ENCODE data around the gene SLC6A17.

Gene SLC6A17

DNA sequence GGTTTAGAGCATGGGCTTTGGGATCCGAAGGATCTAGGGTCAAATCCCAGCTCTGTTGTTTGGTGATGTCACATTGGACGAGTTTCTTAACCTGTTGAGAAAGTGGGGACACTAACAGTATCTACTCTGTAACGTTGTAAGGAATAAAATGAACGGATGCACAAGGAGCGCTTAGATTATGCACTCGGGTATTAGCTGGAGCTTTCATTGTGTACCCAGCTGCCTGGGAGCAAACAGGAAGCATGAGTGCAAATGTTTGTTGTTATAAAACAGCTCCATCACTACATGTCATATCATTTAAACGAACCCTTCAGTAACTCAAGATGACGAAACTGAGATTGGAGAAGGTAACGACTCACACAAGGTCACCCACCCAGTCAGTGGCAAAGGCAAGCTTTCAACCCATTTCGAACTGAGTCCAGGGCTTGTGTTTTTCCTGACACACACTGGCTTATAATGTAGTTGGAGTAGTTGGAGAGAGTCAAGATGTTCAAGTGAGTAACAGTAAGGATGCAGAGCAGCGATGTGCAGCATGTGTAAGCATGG is 16.2 kb upstream of the SLC6A17 start:
- no peak overlapping the region for H3K4me3 ChIP-seq (ENCODE audit: low read length)

DNA sequence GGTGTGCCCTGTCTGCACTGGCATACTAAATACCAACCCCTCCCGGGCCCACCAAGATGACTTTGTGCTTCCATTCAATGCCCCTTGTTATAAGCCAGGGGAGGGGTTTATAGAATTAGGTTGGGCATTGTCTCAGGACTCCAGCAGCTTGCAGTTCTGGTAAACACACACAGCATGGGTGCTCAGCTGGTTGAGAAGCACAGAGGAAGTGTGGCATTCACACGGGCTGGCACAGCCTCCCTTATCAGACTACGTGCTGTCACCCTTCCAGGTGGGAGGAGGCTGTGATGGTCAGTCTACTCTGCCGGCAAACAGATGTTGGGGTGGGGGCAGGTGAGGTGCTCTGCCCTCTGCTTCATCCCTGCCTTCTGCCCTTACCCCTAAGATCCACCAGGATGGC is 15.0 kb upstream of the SLC6A17 start:
- H3K4me3 ChIP-seq (ENCODE audit: low read length): no peak overlapping the region
- TF ChIP-seq CTCF (IDR thresholded peaks at IDR 0.05; ENCODE audit: insufficient read depth, low read depth, low read length, missing control alignments): no peak
- DNase-seq (ENCODE audit: low read depth): no peak

More for the DNA sequence above, 16.2 kb upstream of the SLC6A17 start:
- no peak for DNase-seq (ENCODE audit: low read depth)
- TF ChIP-seq CTCF (IDR thresholded peaks at IDR 0.05; ENCODE audit: insufficient read depth, low read depth, low read length, missing control alignments): no peak

- TF ChIP-seq CTCF (IDR thresholded peaks at IDR 0.05; ENCODE audit: insufficient read depth, low read depth, low read length, missing control alignments): no peak
- no peak for DNase-seq (ENCODE audit: low read depth)
- no peak overlapping the region for H3K4me3 ChIP-seq (ENCODE audit: low read length)
Measured at GRCh38 chr1:110135666-110136065, 14.6 kb upstream of the SLC6A17 start.

DNA sequence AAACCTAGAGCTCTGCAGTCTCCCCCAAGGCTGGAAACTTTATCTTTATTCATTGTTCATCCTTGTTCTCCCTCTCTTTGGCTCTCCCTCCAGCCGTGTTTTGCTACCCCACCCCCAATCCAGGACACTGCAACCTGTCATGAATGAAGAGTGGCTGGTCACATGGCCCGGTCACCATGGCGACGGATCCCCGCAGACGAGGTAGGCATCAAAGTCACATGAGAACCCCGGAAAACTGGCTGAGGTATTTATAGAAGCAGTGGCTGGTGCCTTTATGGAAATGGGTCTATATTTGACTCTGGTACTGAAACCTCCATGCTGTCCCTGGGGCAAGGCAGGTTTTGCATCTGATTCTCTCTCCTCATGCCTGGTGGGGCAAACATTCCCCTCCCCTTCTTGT is 13.4 kb upstream of the SLC6A17 start:
- no peak for DNase-seq (ENCODE audit: low read depth)
- no peak for TF ChIP-seq CTCF (IDR thresholded peaks at IDR 0.05; ENCODE audit: insufficient read depth, low read depth, low read length, missing control alignments)
- H3K4me3 ChIP-seq (ENCODE audit: low read length): no peak overlapping the region

DNA sequence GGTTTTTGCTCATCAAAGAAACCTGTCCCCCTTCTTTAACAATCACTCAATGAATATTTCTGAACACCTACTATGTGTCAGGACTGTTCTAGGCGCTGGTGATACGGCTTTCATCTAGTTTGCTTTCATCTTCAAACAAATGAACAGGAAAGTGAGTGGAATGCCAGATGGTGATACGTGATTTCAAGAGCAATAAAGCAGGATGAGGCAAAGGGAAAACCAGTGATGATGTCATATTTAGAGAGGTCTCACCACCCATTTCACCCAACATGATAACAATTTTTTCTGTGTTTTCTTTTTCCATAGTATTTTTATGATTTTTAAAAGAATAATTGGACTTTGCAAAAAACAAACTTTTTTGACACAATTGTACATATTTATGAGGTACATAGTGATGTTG is 11.3 kb upstream of the SLC6A17 start:
- no peak for TF ChIP-seq CTCF (IDR thresholded peaks at IDR 0.05; ENCODE audit: insufficient read depth, low read depth, low read length, missing control alignments)
- no peak for DNase-seq (ENCODE audit: low read depth)
- H3K4me3 ChIP-seq (ENCODE audit: low read length): no peak overlapping the region

DNA sequence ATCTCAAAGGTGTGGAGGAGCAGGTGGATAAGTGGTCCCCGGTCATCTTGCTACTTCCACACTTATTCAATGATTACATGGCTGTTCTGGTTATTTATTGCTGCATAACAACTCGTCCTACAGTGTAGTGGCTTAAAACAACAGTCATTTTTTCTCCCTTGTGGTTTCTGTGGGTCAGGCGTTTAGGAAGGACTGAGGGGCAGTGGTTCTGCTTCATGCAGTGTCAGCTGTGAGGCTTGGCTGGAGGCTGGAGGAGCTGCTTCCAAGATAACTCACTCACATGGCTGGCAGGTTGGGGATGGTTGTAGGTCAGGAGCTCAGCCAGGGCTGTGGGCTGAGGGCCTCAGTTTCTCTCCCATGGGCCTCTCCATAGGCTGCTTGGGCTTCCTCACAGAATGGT is 5.9 kb upstream of the SLC6A17 start:
- H3K4me3 ChIP-seq (ENCODE audit: low read length): no peak overlapping the region
- no peak for TF ChIP-seq CTCF (IDR thresholded peaks at IDR 0.05; ENCODE audit: insufficient read depth, low read depth, low read length, missing control alignments)
- no peak for DNase-seq (ENCODE audit: low read depth)

DNA sequence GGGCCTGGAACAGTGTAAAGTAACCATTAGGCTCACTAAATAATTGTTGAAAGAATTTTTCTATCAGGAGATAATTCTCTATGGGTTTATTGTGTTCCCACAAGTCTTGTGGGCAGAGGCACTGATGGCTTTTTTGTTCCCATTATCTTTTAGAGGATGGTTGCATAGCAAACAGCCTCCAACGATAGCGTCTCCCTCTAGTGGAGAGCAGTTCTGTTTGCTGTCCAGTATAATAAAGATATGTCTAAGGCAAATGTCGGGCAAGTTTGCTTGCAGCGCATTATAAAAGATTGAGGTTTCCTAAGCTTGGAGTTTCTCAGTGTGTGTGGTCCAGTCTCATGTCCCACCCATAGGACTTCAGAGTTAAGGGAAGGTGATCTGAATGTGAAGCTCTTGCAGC is 1.3 kb upstream of the SLC6A17 start:
- TF ChIP-seq CTCF (IDR thresholded peaks at IDR 0.05; ENCODE audit: insufficient read depth, low read depth, low read length, missing control alignments): peak; percentile 52
- H3K4me3 ChIP-seq (ENCODE audit: low read length): no peak overlapping the region
- peak; percentile 37 for DNase-seq (ENCODE audit: low read depth)

Measured in epithelial cell of esophagus (primary cell).